Vagina (tissue), 2 donors: Measurements from ENCODE around the gene HEYL. TPM values are rescaled to one million over a fixed set of nuclear protein-coding genes. Genes with fewer than 3 reads are reported as not detected.
A peak's percentile ranks its signal among the peaks of the same experiment; 100 is the strongest.

Experiments
- DNase-seq, 2 donors: peaks; one replicate each; pipeline ENCODE4 v3.0.0-alpha.2; 2017; ENCODE audit errors: extremely low spot score in 2 of 2
- H3K27ac ChIP-seq: fragments of 200-600 bp; sonication (generic); one replicate; pipeline ENCODE4 v1.5.1; 2019
- H3K27me3 ChIP-seq: fragments of 200-600 bp; sonication (generic); one replicate; pipeline ENCODE4 v1.5.1; 2019
- H3K36me3 ChIP-seq, 2 donors: fragments of 200-600 bp; sonication (generic); one replicate each; pipeline ENCODE4 v1.5.1; 2017 to 2019
- H3K4me1 ChIP-seq: fragments of 200-600 bp; sonication (generic); one replicate; pipeline ENCODE4 v1.5.1; 2019
- H3K4me3 ChIP-seq, 2 donors: fragments of 200-600 bp; sonication (generic); 1 replicate in 1 of 2; 2 replicates in 1 of 2; pipeline ENCODE4 v1.5.1; 2016 to 2019
- H3K9me3 ChIP-seq: fragments of 200-600 bp; sonication (generic); one replicate; pipeline ENCODE4 v1.5.1; 2019
- POLR2A ChIP-seq, 2 donors: fragments of 450-650 bp; IDR thresholded peaks; one replicate each; pipeline ENCODE4 v1.6.1; 2017; ENCODE audit warnings: antibody characterized with exemption in 2 of 2, mild to moderate bottlenecking in 2 of 2, moderate library complexity in 2 of 2
- POLR2AphosphoS5 ChIP-seq, 2 donors: sonication (generic); formaldehyde crosslinking; IDR thresholded peaks; one replicate each; pipeline ENCODE4 v1.9.0; 2017; ENCODE audit warnings: antibody characterized with exemption in 2 of 2, mild to moderate bottlenecking in 2 of 2, low read depth in 1 of 2; ENCODE audit not compliant: insufficient read depth in 1 of 2
- intact Hi-C: fragments of 100-400 bp; cut with DNase I; formaldehyde crosslinking; loops from one replicate; pipeline ENCODE4 v1.15.1; 2023
- total RNA-seq: library from RNA; depleted of rRNA; stranded (reverse); fragments of >200 nt; gene quantifications from one replicate; pipeline ENCODE4 v1.2.3, GENCODE V29; 2016
- TF ChIP-seq, protein P1 (sequence below), 3 experiments: fragments of 450-650 bp in 2 of 3; fragments of 200-600 bp in 1 of 3; sonication (generic) in 1 of 3; IDR thresholded peaks; one replicate each; pipeline ENCODE4 v1.5.1; 2017 to 2019; ENCODE audit warnings: antibody characterized with exemption in 3 of 3, mild to moderate bottlenecking in 2 of 3, moderate library complexity in 2 of 3

HEYL gene
- total RNA-seq, 1 donor from 2014 or later = 8.8 TPM

DNA sequence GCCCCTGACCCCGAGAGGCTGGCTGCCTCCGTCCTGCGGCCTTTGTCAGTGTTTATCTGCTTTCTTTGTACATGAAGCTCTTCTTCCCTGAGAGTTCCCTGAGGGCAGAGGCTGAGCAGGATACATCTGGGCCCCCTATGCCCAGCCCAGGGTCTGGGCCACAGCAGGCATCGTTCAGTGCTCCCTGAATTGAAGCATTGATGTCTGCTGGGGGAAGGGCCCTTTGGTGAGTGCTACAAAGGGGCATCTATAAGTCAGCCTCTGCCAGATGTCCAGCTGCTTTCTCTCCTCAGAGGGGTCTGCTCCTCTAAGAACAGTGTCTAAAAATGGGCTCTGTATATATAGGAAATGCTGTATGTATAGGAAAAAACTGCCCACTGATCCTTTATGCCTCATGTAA, 2.1 kb downstream of the HEYL start:
- Histone ChIP-seq H3K27ac (peak overlapping the region; percentile 6), H3K4me3 (no peak overlapping the region)

DNA sequence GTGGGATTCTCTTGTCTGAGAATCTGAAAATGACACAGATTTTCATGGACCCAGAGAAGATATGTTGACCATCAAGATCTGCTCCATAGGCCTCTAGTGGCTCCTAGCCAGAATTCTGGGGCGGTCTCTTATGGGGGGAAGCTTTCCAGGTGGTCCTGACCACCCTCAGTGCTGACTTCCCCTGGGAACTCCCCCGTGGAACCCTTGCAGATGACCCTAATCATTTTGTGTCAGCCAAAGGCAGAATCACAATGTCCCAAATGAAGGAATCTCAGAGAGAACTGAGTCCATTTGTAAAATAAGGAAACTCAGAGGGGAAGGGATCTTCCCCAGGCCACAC, 3.6 kb downstream of the HEYL start:
- Histone ChIP-seq H3K27me3 (no peaks in the 10 kb centered on the region), H3K9me3 (no peaks in the 10 kb centered on the region), H3K36me3 (no peaks in the 10 kb centered on the region), H3K27ac (peak overlapping the region; percentile 1), H3K4me1 (peaks cover 21% of the 10 kb centered on the region), H3K4me3 (no peak overlapping the region)
- no peak for DNase-seq
- intact Hi-C loops = no loop called here
- TF ChIP-seq, protein P1, sequence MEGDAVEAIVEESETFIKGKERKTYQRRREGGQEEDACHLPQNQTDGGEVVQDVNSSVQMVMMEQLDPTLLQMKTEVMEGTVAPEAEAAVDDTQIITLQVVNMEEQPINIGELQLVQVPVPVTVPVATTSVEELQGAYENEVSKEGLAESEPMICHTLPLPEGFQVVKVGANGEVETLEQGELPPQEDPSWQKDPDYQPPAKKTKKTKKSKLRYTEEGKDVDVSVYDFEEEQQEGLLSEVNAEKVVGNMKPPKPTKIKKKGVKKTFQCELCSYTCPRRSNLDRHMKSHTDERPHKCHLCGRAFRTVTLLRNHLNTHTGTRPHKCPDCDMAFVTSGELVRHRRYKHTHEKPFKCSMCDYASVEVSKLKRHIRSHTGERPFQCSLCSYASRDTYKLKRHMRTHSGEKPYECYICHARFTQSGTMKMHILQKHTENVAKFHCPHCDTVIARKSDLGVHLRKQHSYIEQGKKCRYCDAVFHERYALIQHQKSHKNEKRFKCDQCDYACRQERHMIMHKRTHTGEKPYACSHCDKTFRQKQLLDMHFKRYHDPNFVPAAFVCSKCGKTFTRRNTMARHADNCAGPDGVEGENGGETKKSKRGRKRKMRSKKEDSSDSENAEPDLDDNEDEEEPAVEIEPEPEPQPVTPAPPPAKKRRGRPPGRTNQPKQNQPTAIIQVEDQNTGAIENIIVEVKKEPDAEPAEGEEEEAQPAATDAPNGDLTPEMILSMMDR (IDR thresholded peaks at IDR 0.05) = no peak
- TF ChIP-seq POLR2A (IDR thresholded peaks at IDR 0.05) (no peak), POLR2AphosphoS5 (IDR thresholded peaks at IDR 0.05; ENCODE audit: insufficient read depth in 1 of 2, low read depth in 1 of 2) (no peak)

More for the DNA sequence above, 2.1 kb downstream of the HEYL start:
- DNase-seq = no peak
- Histone ChIP-seq H3K36me3 (no peaks in the 10 kb centered on the region), H3K27me3 (no peaks in the 10 kb centered on the region), H3K4me1 (peaks cover 12% of the 10 kb centered on the region), H3K9me3 (no peaks in the 10 kb centered on the region)
- intact Hi-C loops = no loop called here
- TF ChIP-seq, protein P1 (IDR thresholded peaks at IDR 0.05) = no peak
- no peak for TF ChIP-seq POLR2AphosphoS5 (IDR thresholded peaks at IDR 0.05; ENCODE audit: insufficient read depth in 1 of 2, low read depth in 1 of 2)
- TF ChIP-seq POLR2A (IDR thresholded peaks at IDR 0.05) = no peak

DNA sequence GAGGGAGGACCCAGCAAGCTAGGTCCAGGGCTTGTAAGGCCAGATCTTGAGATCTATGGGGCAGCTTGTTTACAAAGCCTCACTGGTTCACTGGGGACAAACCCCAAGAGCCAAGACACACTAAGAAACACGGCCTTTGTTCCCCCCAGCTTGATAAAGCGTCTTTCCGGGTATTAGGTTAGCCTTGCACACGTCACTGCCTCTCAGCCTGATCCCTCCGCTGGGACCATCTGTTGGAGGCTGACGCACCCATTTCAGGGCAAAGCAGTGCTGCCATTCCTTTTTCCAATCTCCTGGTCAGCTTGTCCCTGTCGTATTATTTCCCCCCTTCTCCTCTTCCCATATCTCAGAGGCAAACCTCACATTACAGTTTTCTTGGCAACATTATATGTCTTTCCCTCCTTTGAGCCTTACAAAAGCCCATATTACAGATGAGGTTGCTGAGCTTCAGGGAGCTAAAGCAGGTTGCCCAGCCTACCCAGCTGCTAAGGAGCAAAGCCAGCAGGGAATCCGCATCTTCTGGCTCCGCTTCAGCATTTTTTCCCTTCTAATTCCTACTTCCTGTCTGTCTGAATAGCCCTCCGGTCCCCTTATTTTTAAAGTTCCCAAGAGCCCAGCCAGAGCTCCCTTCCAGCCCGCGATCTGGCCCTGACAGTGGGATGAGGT, 4.1 kb downstream of the HEYL start:
- intact Hi-C loops = no loop called here
- peaks cover 21% of the 10 kb centered on the region for H3K4me1 ChIP-seq
- H3K27me3 ChIP-seq = no peaks in the 10 kb centered on the region
- DNase-seq = no peak
- no peaks in the 10 kb centered on the region for H3K9me3 ChIP-seq
- H3K4me3 ChIP-seq = no peak overlapping the region
- H3K36me3 ChIP-seq = no peaks in the 10 kb centered on the region
- peak overlapping the region; percentile 1 for H3K27ac ChIP-seq
- no peak for TF ChIP-seq POLR2A (IDR thresholded peaks at IDR 0.05)

DNA sequence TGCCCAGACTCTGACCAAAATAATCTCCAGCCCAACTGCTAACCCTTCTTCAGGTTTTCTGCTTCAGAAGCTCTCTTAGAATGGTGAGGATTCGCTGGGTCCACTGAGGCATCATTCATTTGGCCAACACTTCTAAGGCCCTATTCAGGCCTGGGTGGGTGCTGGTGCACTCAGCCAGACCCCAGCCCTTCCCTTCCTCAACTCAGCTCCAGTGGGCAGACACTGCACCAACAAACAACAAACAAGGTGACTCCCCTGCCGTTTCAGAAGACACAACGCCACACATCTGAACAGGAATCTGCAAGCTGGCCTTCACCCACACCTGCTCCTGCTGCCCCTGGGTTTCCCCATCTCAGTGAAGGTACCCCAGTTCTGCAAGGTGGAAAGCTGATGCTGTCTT, 6.0 kb downstream of the HEYL start:
- DNase-seq = no peak
- H3K36me3 ChIP-seq = no peaks in the 10 kb centered on the region
- no peaks in the 10 kb centered on the region for H3K9me3 ChIP-seq
- H3K27ac ChIP-seq = peak overlapping the region; percentile 30
- H3K4me1 ChIP-seq = peaks cover 21% of the 10 kb centered on the region
- intact Hi-C loops = no loop called here
- TF ChIP-seq, protein P1 (IDR thresholded peaks at IDR 0.05) = no peak
- TF ChIP-seq POLR2AphosphoS5 (IDR thresholded peaks at IDR 0.05; ENCODE audit: insufficient read depth in 1 of 2, low read depth in 1 of 2) (no peak), POLR2A (IDR thresholded peaks at IDR 0.05) (no peak)
- peak overlapping the region; percentile 21 to 41 for H3K4me3 ChIP-seq
- H3K27me3 ChIP-seq = no peaks in the 10 kb centered on the region

DNA sequence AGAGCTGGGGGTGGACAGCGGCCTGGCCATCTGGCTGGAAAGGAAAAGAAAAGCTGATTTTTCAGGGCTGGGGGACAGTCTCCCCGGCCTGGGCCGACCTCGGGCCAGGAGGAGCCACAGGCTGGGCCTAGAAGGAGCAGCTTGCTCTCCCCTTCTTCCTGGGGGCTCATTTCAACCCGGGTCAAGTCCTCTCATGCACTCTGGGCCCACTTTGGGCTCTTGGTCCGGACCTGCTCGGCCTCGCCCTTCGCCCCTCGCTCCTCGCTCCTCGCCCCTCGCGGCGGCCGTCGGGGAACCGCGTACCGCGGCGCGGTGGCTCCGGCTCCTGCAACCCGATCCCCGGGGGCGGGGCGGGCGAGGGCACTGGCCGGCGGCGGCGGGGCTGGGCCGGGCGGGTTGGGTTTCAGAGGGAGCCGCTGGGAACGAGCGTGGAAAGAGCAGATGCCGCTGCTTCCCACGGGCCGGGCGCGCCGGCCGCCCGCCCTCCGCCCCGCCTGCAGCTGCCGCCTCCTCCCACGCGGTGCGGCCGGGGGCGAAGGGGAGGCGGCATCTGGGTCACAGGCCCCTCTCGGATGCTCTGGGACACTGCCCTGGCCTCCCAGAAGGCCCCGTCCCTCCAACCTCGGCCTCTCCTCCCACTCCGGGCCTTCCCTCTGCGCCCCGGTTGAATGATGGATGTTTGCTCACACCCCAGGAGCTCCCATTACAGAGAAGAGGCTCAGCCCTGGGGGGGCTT, 6.6 kb downstream of the HEYL start:
- intact Hi-C loops = no loop called here
- Histone ChIP-seq H3K9me3 (no peaks in the 10 kb centered on the region), H3K36me3 (no peaks in the 10 kb centered on the region), H3K27ac (peak overlapping the region; percentile 30), H3K27me3 (no peaks in the 10 kb centered on the region), H3K4me1 (peaks cover 21% of the 10 kb centered on the region), H3K4me3 (peak overlapping the region; percentile 21 to 41)
- DNase-seq = no peak
- TF ChIP-seq POLR2AphosphoS5 (IDR thresholded peaks at IDR 0.05; ENCODE audit: insufficient read depth in 1 of 2, low read depth in 1 of 2) (no peak), POLR2A (IDR thresholded peaks at IDR 0.05) (no peak)
- TF ChIP-seq, protein P1 (IDR thresholded peaks at IDR 0.05) = no peak
